GM19239 (cell line): ENCODE data around the gene NOL4L.

Source experiments
- DNase-seq: peaks from one replicate; pipeline ENCODE4 v3.0.0; 2011; ENCODE audit warnings: low spot score; ENCODE audit not compliant: insufficient read length
- FAIRE-seq: peaks from 2 replicates; lab custom pipeline; 2011; peaks lifted over from hg19 to GRCh38; lab: Jason Lieb, UNC

Gene NOL4L

GRCh38 chr20:32585011-32585585 lies at the start of gene NOL4L:
Gene NOL4L (minus strand): TSS chr20:32585333. CDS start chr20:32584890, 443 bp downstream.
- no peak for FAIRE-seq
- no peak for DNase-seq

- DNase-seq: no peak
- no peak for FAIRE-seq
These were observed 49.1 kb upstream of the NOL4L start for GRCh38 chr20:32634041-32634805.

GRCh38 chr20:32632461-32633354 lies 47.6 kb upstream of the NOL4L start:
- no peak for DNase-seq
- FAIRE-seq: no peak

GRCh38 chr20:32631933-32632460 lies 46.9 kb upstream of the NOL4L start:
- DNase-seq: no peak
- no peak for FAIRE-seq

GRCh38 chr20:32629813-32630212 lies 44.7 kb upstream of the NOL4L start:
- FAIRE-seq: no peak
- no peak for DNase-seq

GRCh38 chr20:32628960-32629530 lies 43.9 kb upstream of the NOL4L start:
- FAIRE-seq (no peak), DNase-seq (no peak)

GRCh38 chr20:32626859-32627636 lies 41.9 kb upstream of the NOL4L start:
- DNase-seq (no peak), FAIRE-seq (peak; percentile 11)

- no peak for FAIRE-seq
- no peak for DNase-seq
These were observed 41.3 kb upstream of the NOL4L start for GRCh38 chr20:32626407-32626806.

GRCh38 chr20:32625996-32626395 lies 40.9 kb upstream of the NOL4L start:
- no peak for DNase-seq
- FAIRE-seq: no peak

GRCh38 chr20:32624687-32625345 lies 39.7 kb upstream of the NOL4L start:
- FAIRE-seq: no peak
- DNase-seq: no peak

GRCh38 chr20:32623667-32624157 lies 38.6 kb upstream of the NOL4L start:
- FAIRE-seq: no peak
- DNase-seq: no peak

GRCh38 chr20:32622585-32623468 lies 37.7 kb upstream of the NOL4L start:
- DNase-seq (no peak), FAIRE-seq (no peak)

GRCh38 chr20:32621891-32622584 lies 36.9 kb upstream of the NOL4L start:
- FAIRE-seq (no peak), DNase-seq (no peak)

- DNase-seq: no peak
- FAIRE-seq: no peak
These were observed 36.1 kb upstream of the NOL4L start for GRCh38 chr20:32621071-32621890.

- FAIRE-seq: no peak
- no peak for DNase-seq
These were observed 34.5 kb upstream of the NOL4L start for GRCh38 chr20:32619586-32619985.

GRCh38 chr20:32614772-32615171 lies 29.6 kb upstream of the NOL4L start:
- FAIRE-seq (no peak), DNase-seq (no peak)

- no peak for DNase-seq
- FAIRE-seq: no peak
These were observed 29.2 kb upstream of the NOL4L start for GRCh38 chr20:32614303-32614702.
